WTC11 (cell line): ENCODE measurements around the gene TMEM8B. TPM values are rescaled to one million over a fixed set of nuclear protein-coding genes. Genes with fewer than 3 reads are reported as not detected.

Experiments
- ATAC-seq: fragments of 200-7000 bp; cut with Tn5 transposase; 2 replicates; pipeline ENCODE4 v1.10.0; 2021; ENCODE audit warnings: mild to moderate bottlenecking, moderate library complexity
- CTCF ChIA-PET: fragments of 300-600 bp; sonication (Branson Sonifier 250); formaldehyde crosslinking; loops from one replicate; lab custom pipeline; 2021; ENCODE audit warnings: antibody characterized with exemption; lab: Charles Lee
- POLR2A ChIA-PET: fragments of 350-600 bp; sonication (Branson Sonifier 250); formaldehyde crosslinking; loops from one replicate; lab custom pipeline; 2021; ENCODE audit warnings: antibody characterized with exemption; lab: Charles Lee
- DNase-seq: peaks from one replicate; pipeline ENCODE4 v3.0.0; 2021; ENCODE audit warnings: low spot score
- H3K27ac Mint-ChIP-seq: 2 replicates; pipeline ENCODE4 v1.8.0; 2021; ENCODE audit warnings: mixed read lengths
- H3K27me3 Mint-ChIP-seq: 2 replicates; pipeline ENCODE4 v1.8.0; 2021; ENCODE audit warnings: low read depth, mild to moderate bottlenecking, moderate library complexity, mixed read lengths
- H3K36me3 Mint-ChIP-seq: 2 replicates; pipeline ENCODE4 v1.8.0; 2021; ENCODE audit warnings: mixed read lengths
- H3K4me1 Mint-ChIP-seq: 2 replicates; pipeline ENCODE4 v1.8.0; 2022; ENCODE audit warnings: mixed read lengths
- H3K4me3 Mint-ChIP-seq: 2 replicates; pipeline ENCODE4 v1.8.0; 2021; ENCODE audit warnings: mild to moderate bottlenecking, moderate library complexity, mixed read lengths
- H3K9me3 Mint-ChIP-seq: 2 replicates; pipeline ENCODE4 v1.8.0; 2021; ENCODE audit warnings: mixed read lengths
- FOXP4 ChIP-seq: sonication (generic); formaldehyde crosslinking; IDR thresholded peaks from 2 replicates; pipeline ENCODE4 v1.8.0; 2022; ENCODE audit warnings: mild to moderate bottlenecking, missing genetic modification reagents
- ZNF219 ChIP-seq: sonication (generic); formaldehyde crosslinking; IDR thresholded peaks from 2 replicates; pipeline ENCODE4 v1.8.0; 2023; ENCODE audit warnings: missing genetic modification reagents, mild to moderate bottlenecking, borderline replicate concordance
- total RNA-seq: library from RNA; stranded (reverse); gene quantifications from 3 replicates; pipeline ENCODE4 v1.2.3, GENCODE V29; 2021
- TF ChIP-seq, protein P1 (sequence below): sonication (generic); formaldehyde crosslinking; IDR thresholded peaks from 2 replicates; pipeline ENCODE4 v1.8.0; 2022; ENCODE audit warnings: missing genetic modification reagents
- TF ChIP-seq, protein P2 (sequence below): sonication (generic); formaldehyde crosslinking; IDR thresholded peaks from 2 replicates; pipeline ENCODE4 v1.8.1; 2022; ENCODE audit warnings: low read depth, missing genetic modification reagents, borderline replicate concordance
- TF ChIP-seq, protein P3 (sequence below): fragments of 200-600 bp; IDR thresholded peaks from 2 replicates; pipeline ENCODE4 v1.8.0; 2022; ENCODE audit warnings: antibody characterized with exemption
- TF ChIP-seq, protein P4 (sequence below): sonication (generic); formaldehyde crosslinking; IDR thresholded peaks from 2 replicates; pipeline ENCODE4 v1.8.1; 2023; ENCODE audit warnings: mild to moderate bottlenecking, missing genetic modification reagents, moderate library complexity

TMEM8B gene
- total RNA-seq, 1 experiment from 2014 or later, result 9.5 TPM

DNA sequence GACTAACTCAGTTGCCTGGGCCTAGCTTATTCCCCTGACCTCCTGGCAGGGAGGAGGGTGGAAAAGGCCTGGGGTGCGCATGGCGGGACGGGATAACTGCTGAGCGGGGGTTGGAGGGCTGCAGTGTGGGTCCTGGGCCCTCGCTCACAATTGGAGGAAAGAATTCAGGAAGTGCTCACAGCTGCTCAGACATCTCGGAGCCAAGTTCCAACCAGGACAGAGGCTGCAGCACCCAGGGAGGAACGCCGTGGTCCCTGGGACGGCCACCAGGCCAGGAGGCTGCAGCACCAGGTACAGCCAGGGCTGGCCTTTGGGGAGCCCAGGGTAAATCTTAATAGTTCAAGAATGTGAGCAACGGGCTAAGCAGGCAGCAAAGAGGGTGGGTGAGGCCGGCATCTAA lies 80.2 kb downstream of the TMEM8B start, which contains the start of gene SPAAR:
Gene SPAAR, plus strand, starts transcription at position 217 of the 400 bp plus-strand sequence. CDS start 974 bp downstream, outside the sequence.
- no peaks in the 10 kb centered on the region for H3K9me3 Mint-ChIP-seq
- ATAC-seq, result no peak
- no peak for TF ChIP-seq ZNF219 (CRISPR knock-in tag)
- TF ChIP-seq, all 79 proteins: peak for 0
- CTCF ChIA-PET, result interaction anchor here (0.7 to 3.2 kb wide), 6 partner anchors 27 to 118 kb away, joined by 3 to 16 read pairs (median 4); partner anchors contain the start of genes HINT2 and NPR2
- Mint-ChIP-seq H3K27me3 (peaks cover 4% of the 10 kb centered on the region; the same call in 1 of the 2 replicates), H3K4me3 (no peak within 1 kb of the TSS), H3K4me1 (peaks cover 43% of the 10 kb centered on the region), H3K27ac (peak within 1 kb of the TSS; percentile 92; the same call in 1 of the 2 replicates), H3K36me3 (no peaks in the 10 kb centered on the region)
- POLR2A ChIA-PET, result no interaction called here
- no peak for DNase-seq

- Mint-ChIP-seq H3K9me3 (no peaks in the 10 kb centered on the region), H3K27me3 (peaks cover 4% of the 10 kb centered on the region; the same call in 1 of the 2 replicates), H3K27ac (no peak overlapping the region), H3K36me3 (no peaks in the 10 kb centered on the region), H3K4me3 (no peak overlapping the region), H3K4me1 (peaks cover 43% of the 10 kb centered on the region)
- TF ChIP-seq, protein P1, sequence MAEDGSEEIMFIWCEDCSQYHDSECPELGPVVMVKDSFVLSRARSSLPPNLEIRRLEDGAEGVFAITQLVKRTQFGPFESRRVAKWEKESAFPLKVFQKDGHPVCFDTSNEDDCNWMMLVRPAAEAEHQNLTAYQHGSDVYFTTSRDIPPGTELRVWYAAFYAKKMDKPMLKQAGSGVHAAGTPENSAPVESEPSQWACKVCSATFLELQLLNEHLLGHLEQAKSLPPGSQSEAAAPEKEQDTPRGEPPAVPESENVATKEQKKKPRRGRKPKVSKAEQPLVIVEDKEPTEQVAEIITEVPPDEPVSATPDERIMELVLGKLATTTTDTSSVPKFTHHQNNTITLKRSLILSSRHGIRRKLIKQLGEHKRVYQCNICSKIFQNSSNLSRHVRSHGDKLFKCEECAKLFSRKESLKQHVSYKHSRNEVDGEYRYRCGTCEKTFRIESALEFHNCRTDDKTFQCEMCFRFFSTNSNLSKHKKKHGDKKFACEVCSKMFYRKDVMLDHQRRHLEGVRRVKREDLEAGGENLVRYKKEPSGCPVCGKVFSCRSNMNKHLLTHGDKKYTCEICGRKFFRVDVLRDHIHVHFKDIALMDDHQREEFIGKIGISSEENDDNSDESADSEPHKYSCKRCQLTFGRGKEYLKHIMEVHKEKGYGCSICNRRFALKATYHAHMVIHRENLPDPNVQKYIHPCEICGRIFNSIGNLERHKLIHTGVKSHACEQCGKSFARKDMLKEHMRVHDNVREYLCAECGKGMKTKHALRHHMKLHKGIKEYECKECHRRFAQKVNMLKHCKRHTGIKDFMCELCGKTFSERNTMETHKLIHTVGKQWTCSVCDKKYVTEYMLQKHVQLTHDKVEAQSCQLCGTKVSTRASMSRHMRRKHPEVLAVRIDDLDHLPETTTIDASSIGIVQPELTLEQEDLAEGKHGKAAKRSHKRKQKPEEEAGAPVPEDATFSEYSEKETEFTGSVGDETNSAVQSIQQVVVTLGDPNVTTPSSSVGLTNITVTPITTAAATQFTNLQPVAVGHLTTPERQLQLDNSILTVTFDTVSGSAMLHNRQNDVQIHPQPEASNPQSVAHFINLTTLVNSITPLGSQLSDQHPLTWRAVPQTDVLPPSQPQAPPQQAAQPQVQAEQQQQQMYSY (CRISPR knock-in tag), result peak; percentile 46
- no peak for TF ChIP-seq FOXP4
- ChIA-PET POLR2A (no interaction called here), CTCF (interaction anchor here (0.8 to 3.2 kb wide), 10 partner anchors 28 to 177 kb away, joined by 3 to 16 read pairs (median 6); partner anchors contain the start of genes FAM221B, HINT2 and TMEM8B)
- ATAC-seq, result no peak
- DNase-seq, result no peak
Observed at GRCh38 chr9:35909687-35910612, 80.9 kb downstream of the TMEM8B start.

DNA sequence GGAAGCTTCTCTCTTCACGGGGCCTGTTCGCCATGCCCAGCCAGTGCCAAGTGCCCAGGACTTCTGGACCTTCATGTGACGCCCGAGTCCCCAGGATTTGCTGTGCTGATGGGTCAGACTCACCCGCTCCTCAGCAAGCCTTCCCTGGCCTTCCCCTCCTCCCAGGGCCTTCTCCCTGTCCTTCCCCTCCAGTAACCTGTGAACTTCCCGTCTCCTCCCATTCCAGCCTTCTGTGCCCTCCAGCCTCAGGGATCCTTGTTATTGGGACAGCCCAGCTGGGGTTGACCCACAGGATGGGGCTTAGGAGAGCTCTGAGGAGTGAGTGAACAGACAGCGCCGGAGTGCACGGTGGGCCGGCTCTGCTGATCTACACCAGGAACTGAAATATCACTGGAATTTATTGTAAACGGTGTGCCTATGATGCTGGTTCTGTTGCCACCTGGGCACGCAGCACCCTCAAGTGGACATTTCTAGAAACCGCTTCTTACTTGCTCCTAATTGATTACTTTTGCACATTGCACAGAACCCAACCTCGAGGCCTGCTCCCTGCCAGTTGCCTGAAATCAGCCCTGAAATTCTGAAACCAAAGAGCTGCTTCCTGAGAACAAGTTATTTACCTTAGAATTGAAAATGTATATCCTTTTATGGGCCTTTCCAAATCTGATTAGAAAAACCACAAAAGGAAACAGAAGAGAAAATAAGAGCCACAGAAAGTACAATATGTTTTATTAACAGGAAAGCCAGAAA lies 81.8 kb downstream of the TMEM8B start:
- Mint-ChIP-seq H3K4me3 (no peak overlapping the region), H3K27ac (peak overlapping the region; percentile 10; the same call in 1 of the 2 replicates)
- POLR2A ChIA-PET, result no interaction called here
- ATAC-seq, result peak; percentile 11
- TF ChIP-seq, protein P2, sequence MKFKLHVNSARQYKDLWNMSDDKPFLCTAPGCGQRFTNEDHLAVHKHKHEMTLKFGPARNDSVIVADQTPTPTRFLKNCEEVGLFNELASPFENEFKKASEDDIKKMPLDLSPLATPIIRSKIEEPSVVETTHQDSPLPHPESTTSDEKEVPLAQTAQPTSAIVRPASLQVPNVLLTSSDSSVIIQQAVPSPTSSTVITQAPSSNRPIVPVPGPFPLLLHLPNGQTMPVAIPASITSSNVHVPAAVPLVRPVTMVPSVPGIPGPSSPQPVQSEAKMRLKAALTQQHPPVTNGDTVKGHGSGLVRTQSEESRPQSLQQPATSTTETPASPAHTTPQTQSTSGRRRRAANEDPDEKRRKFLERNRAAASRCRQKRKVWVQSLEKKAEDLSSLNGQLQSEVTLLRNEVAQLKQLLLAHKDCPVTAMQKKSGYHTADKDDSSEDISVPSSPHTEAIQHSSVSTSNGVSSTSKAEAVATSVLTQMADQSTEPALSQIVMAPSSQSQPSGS (CRISPR knock-in tag), result no peak
- TF ChIP-seq, protein P3, sequence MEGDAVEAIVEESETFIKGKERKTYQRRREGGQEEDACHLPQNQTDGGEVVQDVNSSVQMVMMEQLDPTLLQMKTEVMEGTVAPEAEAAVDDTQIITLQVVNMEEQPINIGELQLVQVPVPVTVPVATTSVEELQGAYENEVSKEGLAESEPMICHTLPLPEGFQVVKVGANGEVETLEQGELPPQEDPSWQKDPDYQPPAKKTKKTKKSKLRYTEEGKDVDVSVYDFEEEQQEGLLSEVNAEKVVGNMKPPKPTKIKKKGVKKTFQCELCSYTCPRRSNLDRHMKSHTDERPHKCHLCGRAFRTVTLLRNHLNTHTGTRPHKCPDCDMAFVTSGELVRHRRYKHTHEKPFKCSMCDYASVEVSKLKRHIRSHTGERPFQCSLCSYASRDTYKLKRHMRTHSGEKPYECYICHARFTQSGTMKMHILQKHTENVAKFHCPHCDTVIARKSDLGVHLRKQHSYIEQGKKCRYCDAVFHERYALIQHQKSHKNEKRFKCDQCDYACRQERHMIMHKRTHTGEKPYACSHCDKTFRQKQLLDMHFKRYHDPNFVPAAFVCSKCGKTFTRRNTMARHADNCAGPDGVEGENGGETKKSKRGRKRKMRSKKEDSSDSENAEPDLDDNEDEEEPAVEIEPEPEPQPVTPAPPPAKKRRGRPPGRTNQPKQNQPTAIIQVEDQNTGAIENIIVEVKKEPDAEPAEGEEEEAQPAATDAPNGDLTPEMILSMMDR, result no peak
- TF ChIP-seq, protein P4, sequence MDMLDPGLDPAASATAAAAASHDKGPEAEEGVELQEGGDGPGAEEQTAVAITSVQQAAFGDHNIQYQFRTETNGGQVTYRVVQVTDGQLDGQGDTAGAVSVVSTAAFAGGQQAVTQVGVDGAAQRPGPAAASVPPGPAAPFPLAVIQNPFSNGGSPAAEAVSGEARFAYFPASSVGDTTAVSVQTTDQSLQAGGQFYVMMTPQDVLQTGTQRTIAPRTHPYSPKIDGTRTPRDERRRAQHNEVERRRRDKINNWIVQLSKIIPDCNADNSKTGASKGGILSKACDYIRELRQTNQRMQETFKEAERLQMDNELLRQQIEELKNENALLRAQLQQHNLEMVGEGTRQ, result no peak
- TF ChIP-seq, all 79 proteins: peak for 0
- H3K36me3 Mint-ChIP-seq, result no peaks in the 10 kb centered on the region
- H3K9me3 Mint-ChIP-seq, result no peaks in the 10 kb centered on the region
- CTCF ChIA-PET, result interaction anchor here (0.8 to 3.2 kb wide), 10 partner anchors 28 to 1502 kb away, joined by 3 to 16 read pairs (median 6); partner anchors contain the start of genes FAM221B and TMEM8B
- H3K27me3 Mint-ChIP-seq, result peaks cover 4% of the 10 kb centered on the region; the same call in 1 of the 2 replicates
- DNase-seq, result no peak
- peaks cover 43% of the 10 kb centered on the region for H3K4me1 Mint-ChIP-seq
